ENCODE results near the gene YWHAB. TPM values are rescaled to one million over a fixed set of nuclear protein-coding genes. Genes with fewer than 3 reads are reported as not detected.

YWHAB gene
- total RNA-seq, 1 donor from 2014 or later, result 293 TPM

DNA sequence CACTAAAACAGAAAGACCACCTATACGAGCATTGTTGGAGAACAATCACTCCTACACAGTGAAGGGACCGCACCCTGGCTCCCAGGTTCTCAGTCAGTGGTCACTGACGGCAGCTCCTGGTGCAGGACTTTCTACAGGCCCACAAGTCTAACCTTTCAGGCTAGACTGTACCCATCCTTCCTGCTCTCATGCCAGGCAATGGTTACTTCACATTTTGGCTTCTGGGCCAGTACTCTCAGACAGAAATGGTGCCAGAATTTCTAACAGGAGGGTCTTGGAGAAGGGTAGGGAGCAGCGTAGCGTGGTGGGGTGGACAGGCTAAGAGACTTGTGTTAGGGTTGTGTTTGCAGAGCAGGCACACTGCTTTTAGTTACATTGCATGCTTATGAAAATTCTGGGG is 62.6 kb downstream of the YWHAB start:
- intact Hi-C loops (cut with micrococcal nuclease), result no loop called here

DNA sequence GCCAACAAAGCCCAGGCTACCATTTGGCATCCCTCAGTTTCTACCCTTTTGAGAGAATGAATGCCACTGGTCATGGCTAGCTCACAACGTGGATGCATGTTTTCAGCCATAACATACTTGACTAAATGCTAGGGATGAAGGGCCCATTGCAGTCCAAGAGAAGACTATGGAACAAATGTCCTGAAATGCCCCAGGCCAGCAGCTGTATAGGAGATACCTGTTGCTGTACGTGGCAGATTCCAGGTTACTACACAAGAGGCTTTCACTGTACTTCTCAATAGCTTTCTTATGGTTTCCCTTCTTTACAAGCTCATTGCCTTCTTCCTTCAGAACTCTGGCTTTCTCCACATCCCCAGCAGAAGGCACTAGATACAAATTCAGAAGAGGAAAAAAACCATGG is 63.0 kb downstream of the YWHAB start:
- intact Hi-C loops (cut with micrococcal nuclease), result no loop called here

DNA sequence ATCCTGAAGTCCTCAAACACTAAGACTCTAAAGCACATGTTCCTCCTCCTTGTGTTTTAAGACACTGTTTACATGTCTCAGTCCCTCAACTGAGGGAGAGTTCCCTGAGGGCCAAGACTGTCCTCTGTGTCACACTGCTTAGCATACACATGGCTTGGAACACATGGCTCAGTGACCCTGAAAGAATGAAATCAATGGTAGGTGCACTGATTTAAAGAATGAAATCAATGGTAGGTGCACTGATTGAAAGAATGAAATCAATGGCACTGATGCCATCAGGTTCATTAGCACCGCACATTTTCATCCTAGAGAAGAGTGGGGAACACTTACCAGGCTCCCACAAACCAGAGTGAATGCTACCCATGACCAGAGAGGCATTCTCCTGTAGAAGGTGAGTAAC is 64.9 kb downstream of the YWHAB start:
- intact Hi-C loops (cut with micrococcal nuclease), result no loop called here

DNA sequence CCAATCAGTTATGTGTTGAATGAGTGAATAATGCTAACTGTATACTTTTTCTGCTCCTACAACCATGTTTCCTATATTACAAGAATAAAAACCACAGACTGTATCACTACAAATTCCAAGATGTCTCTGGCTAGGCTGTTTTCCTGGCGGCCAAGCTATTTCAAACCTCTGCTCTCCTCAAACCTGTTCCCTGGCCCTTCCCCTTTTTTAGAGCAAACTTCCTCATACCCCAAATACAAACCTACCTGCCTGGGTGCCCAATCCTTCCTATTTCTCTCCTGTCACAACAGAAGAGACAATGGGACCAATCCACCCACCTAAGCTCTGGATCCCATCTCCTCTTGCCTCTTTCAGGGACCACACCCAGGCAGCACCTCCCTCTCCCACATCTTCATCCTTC is 67.2 kb downstream of the YWHAB start:
- intact Hi-C loops (cut with micrococcal nuclease), result no loop called here

DNA sequence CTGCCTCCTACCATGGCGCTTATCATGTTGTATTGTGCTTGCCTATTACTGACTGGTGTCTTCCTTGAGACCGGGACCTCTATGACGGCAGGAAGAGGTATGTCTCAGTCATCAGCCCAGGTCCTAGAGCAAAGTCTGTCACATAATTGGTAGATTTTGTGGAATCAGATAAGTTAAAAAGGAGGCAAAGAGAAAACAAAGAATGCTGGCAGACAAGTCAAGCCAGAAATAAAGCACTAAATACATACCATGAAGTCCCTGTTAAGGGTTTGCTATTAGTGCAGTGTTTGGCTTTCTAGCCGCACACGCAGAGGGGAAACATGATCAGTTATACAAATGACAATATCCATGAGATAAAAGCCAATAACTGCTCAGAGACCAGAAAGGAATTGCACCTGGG is 68.7 kb downstream of the YWHAB start:
- intact Hi-C loops (cut with micrococcal nuclease), result no loop called here

DNA sequence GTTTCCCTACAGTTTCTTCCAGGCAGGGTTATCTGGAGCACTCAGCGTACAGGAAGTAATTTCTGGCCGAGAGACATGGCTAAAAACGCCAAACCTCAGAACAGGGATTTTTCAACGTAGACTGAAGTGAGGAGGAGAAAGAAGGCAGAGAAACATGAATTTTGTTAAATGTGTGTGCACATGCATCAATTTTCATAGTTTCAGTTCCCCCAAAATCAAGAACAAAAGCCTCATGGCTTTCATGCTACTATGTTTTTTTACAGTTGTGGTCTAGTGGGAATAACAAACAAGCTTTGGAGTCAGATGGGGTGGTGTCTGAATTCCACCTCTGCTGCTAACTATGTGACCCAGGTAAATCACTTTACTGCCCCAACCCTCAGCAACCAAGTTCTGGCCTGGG is 69.8 kb downstream of the YWHAB start:
- intact Hi-C loops (cut with micrococcal nuclease), result loop anchor here (5.0 kb wide), 1 partner anchor 37 kb away; no protein-coding TSS in a partner anchor

DNA sequence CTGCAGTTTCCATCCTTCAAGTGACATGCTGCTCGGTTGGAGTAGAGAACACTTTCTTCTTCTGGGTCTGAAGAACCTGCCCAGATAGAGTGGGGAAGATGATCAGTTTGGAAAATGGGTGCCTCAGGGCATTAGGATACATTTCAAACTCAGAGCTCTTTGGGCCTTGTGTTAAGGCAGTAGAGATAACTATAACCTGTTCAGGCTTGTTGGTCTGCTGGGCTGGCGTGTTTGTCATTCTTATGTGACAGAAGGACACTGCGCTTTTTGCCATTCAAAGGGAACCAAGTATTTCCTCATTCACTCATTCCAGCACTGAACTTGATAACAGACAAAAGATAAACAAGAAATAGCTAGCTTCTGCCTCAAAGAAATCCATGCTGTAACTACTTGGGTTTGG is 70.9 kb downstream of the YWHAB start:
- intact Hi-C loops (cut with micrococcal nuclease), result loop anchor here (5.0 kb wide), 1 partner anchor 36 kb away; no protein-coding TSS in a partner anchor

Other genes with a start within 250 kb of the YWHAB start
- gene ADA, start 234.0 kb upstream of the YWHAB start, total RNA-seq, result 83.2 and 85.7 TPM in 2 replicates
- gene CCN5, start 170.3 kb upstream of the YWHAB start, total RNA-seq, result not detected in 2 replicates
- gene KCNK15, start 139.8 kb upstream of the YWHAB start, total RNA-seq, result not detected in 2 replicates
- gene RIMS4, start 75.2 kb upstream of the YWHAB start, total RNA-seq, result not detected in 2 replicates
- 54.7 and 55.7 TPM in 2 replicates for gene PABPC1L, start 24.4 kb downstream of the YWHAB start, total RNA-seq
- gene TOMM34, start 74.7 kb downstream of the YWHAB start, total RNA-seq, result 23.7 and 24.0 TPM in 2 replicates
- gene STK4, start 80.8 kb downstream of the YWHAB start, total RNA-seq, result 175 and 179 TPM in 2 replicates
- 0.05 and 0.18 TPM in 2 replicates for gene KCNS1, start 215.4 kb downstream of the YWHAB start, total RNA-seq
- gene WFDC5, start 229.5 kb downstream of the YWHAB start, total RNA-seq, result not detected in 2 replicates
- not detected in 2 replicates for gene WFDC12, start 238.8 kb downstream of the YWHAB start, total RNA-seq

All from T-helper 2 cell treated with Interferon-gamma antibody and Interleukin-4, amounts not matched to agents 100 ng/mL and 5 ng/mL, for 36 hours (primary cell).